RCC 7860 (cell line): ENCODE measurements around the gene DHODH.
A peak's percentile ranks its signal among the peaks of the same experiment; 100 is the strongest.
"Not testable (repeated sequence)": the region's sequence is repeated elsewhere in the genome, so short reads cannot be mapped to it uniquely, and the experiment has no call there.

Experiments used
- DNase-seq: peaks from one replicate; pipeline ENCODE4 v3.0.0-alpha.2; 2015; ENCODE audit warnings: low spot score
- FAIRE-seq: peaks from 2 replicates; lab custom pipeline; 2012; peaks lifted over from hg19 to GRCh38; lab: Jason Lieb, UNC

DHODH gene

GRCh38 chr16:72008424-72009216 lies at the start of gene DHODH:
Gene DHODH (plus strand): TSS chr16:72008744. CDS start chr16:72008765, 21 bp downstream.
- peak; percentile 92 for DNase-seq

GRCh38 chr16:71961066-71962039 lies 47.2 kb upstream of the DHODH start:
- FAIRE-seq (peak; percentile 48), DNase-seq (peak; percentile 72)

More at GRCh38 chr16:72008424-72009216, at the start of gene DHODH:
- FAIRE-seq, result peak; percentile 84

- DNase-seq (no peak), FAIRE-seq (no peak)
Observed at GRCh38 chr16:71963125-71963875, 45.2 kb upstream of the DHODH start.

- no peak for DNase-seq
- no peak for FAIRE-seq
Observed at GRCh38 chr16:71965223-71965622, 43.3 kb upstream of the DHODH start.

- no peak for FAIRE-seq
- DNase-seq, result no peak
Observed at GRCh38 chr16:71966932-71967331, 41.6 kb upstream of the DHODH start.

GRCh38 chr16:71969353-71969752 lies 39.2 kb upstream of the DHODH start:
- DNase-seq, result no peak
- FAIRE-seq, result no peak

GRCh38 chr16:71971571-71971970 lies 37.0 kb upstream of the DHODH start:
- FAIRE-seq, result no peak
- no peak for DNase-seq

GRCh38 chr16:71972356-71972755 lies 36.2 kb upstream of the DHODH start:
- FAIRE-seq (no peak), DNase-seq (no peak)

- no peak for FAIRE-seq
Observed at GRCh38 chr16:71973001-71973400, 35.5 kb upstream of the DHODH start.

GRCh38 chr16:71974068-71974818 lies 34.3 kb upstream of the DHODH start:
- DNase-seq (no peak), FAIRE-seq (no peak)

More at GRCh38 chr16:71973001-71973400, 35.5 kb upstream of the DHODH start:
- no peak for DNase-seq

- no peak for DNase-seq
- FAIRE-seq, result no peak
Observed at GRCh38 chr16:71985262-71985974, 23.1 kb upstream of the DHODH start.

- FAIRE-seq (no peak), DNase-seq (no peak)
Observed at GRCh38 chr16:71986131-71986530, 22.4 kb upstream of the DHODH start.

GRCh38 chr16:71995038-71995437 lies 13.5 kb upstream of the DHODH start:
- no peak for DNase-seq

GRCh38 chr16:71997578-71997977 lies 11.0 kb upstream of the DHODH start:
- not testable (repeated sequence) for FAIRE-seq, DNase-seq

More at GRCh38 chr16:71995038-71995437, 13.5 kb upstream of the DHODH start:
- FAIRE-seq, result no peak

- DNase-seq, result no peak
- FAIRE-seq, result no peak
Observed at GRCh38 chr16:72001180-72001874, 7.2 kb upstream of the DHODH start.

- FAIRE-seq, result no peak
- DNase-seq, result no peak
Observed at GRCh38 chr16:72002619-72003018, 5.9 kb upstream of the DHODH start.

GRCh38 chr16:72008065-72008423 lies 500 bp upstream of the DHODH start:
- DNase-seq, FAIRE-seq: not testable (repeated sequence)

GRCh38 chr16:72009779-72010178 lies 1.2 kb downstream of the DHODH start:
- DNase-seq, result no peak
- FAIRE-seq, result no peak

- DNase-seq (no peak), FAIRE-seq (no peak)
Observed at GRCh38 chr16:72012607-72013006, 4.1 kb downstream of the DHODH start.
